ENCODE measurements around the gene PALD1.
A peak's percentile ranks its signal among the peaks of the same experiment; 100 is the strongest.

The PALD1 gene

GRCh38 chr10:70478191-70479164 is at the start of gene PALD1:
PALD1 (plus strand) TSS chr10:70478767; CDS start chr10:70525952, 47,185 bp downstream.
- peak in 1 of 2 experiments; percentile 27 for DNase-seq

- no peak for DNase-seq
These were observed 47.8 kb upstream of the PALD1 start for GRCh38 chr10:70430493-70431445.

DNA sequence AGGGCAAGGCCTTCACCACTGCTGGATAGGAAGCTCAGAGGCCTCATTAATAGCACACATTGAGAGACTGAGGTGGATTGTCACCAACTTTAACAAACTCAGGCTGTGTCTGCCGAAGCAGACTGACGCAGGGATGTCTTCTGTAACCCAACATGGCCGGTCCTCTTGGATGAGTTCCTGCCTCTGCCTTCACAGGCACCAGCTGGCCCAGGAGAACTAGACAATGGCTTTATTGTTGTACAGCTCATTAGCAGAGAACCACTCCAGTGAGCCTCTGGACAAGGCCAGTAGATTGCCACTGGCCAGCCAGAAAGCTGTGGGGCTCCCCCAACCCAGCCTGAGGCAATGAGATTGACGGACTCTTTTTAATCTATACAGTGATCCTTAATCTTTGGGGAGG is 46.5 kb upstream of the PALD1 start:
- no peak for DNase-seq

DNA sequence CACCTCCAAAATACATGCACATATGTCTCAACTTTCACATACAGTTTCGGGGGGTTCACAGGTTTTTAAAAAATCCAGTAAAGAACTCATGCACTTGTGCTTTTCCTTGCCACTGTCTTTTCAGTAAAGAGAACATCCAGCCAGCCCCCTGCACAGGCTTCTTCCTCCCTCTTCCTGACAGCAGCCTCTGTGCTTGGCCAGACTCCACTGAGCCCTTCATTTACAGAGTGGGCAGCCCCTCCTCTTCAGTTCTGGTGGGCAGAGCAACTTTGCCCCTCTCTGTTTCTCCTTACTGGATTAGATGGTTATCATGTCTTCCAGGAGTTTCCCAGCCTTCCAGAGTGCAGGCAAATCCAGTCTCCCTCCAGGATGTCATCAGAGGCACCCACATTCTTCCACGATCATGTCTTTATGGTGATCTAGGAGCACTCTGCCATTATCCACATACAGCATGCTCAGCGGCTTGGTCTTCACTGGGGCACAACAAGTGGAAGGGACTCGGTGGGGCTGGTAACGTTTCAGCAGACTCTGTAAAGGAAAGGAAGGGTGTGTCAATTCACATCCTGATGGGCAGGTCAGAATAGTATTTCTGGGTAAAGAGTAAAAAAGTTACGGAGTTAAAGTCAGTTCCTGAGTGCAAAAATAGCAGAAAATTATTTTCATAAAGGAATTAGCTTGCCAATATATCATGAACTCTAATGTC is 45.9 kb upstream of the PALD1 start:
- no peak for DNase-seq

GRCh38 chr10:70433581-70434280 is 44.8 kb upstream of the PALD1 start:
- DNase-seq: no peak

DNA sequence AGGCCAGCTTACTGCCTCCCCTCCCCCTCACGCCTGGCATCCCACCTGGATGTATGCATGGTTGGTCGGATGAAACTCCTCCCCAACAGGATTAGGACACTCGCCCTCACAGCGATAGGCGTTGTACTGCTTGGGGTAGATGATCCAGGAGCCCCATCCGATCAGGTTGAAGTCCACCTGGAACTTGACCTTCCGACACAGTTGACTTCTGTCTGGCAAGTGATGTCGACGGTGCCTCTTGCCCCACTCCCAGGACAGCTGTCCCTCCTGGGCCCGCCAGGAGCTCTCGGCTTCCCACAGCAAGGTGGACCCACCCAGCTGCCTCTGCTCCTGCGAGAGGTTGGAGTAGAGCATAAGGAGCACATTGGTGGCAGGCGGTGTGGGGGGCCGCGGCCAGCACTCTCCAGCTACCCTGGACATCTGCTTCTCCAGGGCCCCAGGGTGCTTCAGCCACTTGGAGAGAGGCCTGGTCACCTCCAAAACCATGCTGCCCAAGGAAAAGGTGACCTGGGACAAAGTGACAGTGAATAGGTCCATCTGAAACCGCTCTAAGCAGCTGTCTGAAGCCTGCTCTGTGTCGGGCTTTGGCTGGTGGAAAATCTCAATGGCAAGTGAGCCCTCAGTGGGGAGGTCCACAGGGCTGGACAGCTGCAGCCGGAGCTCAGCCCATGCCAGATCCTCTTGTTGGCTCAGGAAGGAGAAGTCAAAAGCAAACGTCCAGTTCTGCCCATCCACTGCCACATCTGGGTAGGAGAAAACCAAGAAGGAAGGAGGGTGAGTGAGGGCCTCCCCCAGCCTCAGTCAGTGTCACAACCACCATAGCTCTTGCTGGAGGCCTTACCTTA is 43.1 kb upstream of the PALD1 start:
- no peak for DNase-seq

DNA sequence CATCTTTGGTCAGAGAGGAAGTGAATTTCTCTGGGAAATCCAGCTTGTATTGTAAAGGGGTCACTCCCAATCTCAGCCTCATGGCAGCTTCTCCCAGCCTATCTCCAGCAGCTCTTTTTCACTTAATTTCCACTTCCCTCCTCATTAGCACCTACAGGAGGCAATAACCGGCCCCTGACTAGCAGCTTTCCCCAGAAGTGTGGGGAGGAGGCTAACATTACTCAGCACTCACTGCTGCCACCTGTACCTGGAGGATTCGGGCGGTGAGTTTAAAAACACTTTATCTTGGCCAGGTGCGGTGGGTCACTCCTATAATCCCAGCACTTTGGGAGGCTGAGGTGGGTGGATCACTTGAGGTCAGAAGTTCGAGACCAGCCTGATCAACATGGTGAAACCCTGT is 40.8 kb upstream of the PALD1 start:
- DNase-seq: no peak

- DNase-seq: no peak
These were observed 38.0 kb upstream of the PALD1 start for GRCh38 chr10:70440296-70441160.

DNA sequence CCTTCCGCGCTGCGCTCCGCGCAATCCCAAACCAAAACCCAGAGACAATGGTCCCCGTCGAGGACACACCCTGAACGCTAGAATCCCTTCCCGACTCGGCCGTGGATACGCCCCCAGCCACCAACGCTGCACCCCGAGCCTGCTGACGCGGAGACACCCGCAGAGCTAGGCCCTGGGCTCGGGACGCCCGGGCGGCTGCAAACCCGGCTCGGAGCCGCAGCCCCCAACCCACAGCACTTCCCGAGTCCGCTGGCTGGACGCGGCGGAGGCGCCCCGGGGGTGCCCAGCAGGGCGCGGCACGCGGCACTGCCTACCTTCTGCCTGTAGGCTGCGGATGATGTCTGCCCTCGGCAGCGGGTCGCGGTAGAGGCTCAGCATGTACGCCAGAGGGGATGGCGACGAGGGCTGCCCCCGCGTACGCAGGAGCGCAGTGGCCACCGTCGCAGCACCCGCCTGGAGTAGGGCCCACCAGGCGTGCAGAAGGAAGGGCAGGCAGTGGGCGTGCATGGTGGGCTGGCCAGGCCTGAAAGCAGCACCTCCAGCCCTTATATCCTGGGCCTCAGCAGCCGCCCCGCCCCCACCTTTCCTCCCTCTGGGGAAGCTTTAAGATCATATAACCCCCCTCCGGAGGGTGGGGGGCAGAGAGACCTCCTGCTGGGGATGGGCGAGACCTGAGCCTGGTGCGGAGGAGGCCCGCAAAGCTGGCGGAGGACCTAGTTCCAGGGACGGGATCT is 37.2 kb upstream of the PALD1 start, which contains the start of gene NODAL:
Gene NODAL, minus strand, starts transcription at position 521 of the 734 bp plus-strand sequence. Its CDS starts 14 bp downstream, at position 507.
- DNase-seq: no peak

DNA sequence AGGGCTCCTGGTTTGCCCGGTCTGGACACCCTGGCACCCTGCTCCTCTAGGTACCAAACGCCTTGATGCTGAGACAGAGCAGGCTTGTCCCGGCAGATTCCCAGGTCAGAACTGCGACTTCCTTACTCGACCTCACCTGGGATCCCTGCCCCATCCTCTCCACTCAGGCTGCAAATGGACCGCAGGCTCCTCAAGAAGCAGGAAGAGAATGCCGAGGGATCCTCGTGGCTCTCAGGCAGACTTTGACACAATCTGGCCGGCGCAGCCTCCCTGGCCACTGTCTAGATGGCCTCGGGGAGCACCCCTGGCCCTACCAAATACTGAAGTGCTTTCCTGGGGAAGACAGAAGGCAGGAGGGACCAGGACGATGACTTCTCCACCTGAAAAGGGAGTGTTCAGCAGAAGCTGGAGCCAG is 36.7 kb upstream of the PALD1 start:
- DNase-seq: no peak

GRCh38 chr10:70442332-70442988 is 36.1 kb upstream of the PALD1 start:
- no peak for DNase-seq

DNA sequence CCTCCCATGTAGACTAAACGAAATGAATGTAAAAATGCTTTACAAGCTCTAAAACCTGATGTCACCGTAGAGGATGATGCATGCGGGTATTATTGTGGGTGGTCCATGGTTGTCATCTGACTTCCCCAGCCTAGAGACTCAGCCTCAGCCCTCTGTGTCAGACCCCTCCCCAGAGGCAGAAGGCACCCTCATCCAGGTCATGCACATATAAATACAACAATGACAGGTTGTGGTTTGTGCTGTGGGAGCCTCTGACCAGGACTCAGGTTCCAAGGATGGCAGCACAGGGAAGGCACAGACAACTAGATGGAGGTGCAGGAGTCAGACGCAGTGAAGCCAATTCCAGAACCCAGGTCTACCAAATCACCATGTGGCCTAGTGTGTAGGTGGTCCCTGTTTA is 33.8 kb upstream of the PALD1 start:
- no peak for DNase-seq

- DNase-seq: no peak
These were observed 32.6 kb upstream of the PALD1 start for GRCh38 chr10:70445718-70446657.

GRCh38 chr10:70448236-70448635 is 30.3 kb upstream of the PALD1 start:
- no peak for DNase-seq

DNA sequence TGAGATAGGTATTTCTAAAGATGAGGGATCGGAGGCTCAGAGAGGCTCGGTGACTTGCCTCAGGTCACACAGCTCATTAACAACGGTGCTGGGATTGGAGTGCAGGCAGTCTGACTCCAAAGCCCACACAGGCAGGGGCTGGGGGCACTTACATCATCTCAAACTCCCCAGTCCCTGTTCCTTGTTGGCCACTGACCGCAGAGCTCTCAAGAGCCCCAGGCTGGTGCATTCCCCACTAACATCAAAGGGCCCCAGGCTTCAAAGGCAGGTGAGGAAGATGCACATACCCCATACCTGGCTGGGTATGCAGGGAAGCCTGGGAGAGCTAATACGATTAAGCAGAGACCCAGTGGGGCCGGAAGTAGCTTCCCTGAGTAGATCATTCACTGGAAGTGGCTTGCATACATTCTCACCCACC is 23.3 kb upstream of the PALD1 start:
- no peak for DNase-seq

DNA sequence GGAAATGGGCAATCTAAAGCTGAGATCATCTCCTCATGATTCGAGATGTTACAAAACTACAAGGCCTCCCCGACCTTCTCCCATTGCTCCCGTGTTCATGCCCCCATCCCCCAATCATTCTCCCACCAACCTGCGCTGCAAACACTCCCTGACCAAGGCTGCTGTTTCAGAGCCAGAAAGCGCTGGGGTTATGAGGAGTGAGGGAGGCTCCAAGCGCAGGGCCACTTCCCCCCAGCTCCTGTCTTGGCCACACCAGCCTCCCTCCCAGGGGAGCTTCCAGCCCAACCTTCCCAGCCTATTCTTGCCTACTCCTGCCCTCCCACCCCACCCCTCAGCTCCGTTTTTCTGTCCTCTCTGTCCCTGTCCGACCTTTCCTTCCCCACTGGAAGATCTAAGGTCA is 22.4 kb upstream of the PALD1 start:
- no peak for DNase-seq

- no peak for DNase-seq
These were observed 20.7 kb upstream of the PALD1 start for GRCh38 chr10:70457759-70458305.

Data from SW 1271 (cell line).